Chondrocyte (in vitro differentiated cells): ENCODE results near the gene KLF15. TPM values are rescaled to one million over a fixed set of nuclear protein-coding genes. Genes with fewer than 3 reads are reported as not detected.

Source experiments
- DNase-seq: peaks from one replicate; pipeline ENCODE4 v3.0.0; 2021; ENCODE audit warnings: mixed read lengths, low spot score
- H3K27ac Mint-ChIP-seq: one replicate; pipeline ENCODE4 v1.8.0; 2021; ENCODE audit warnings: mild to moderate bottlenecking, moderate library complexity, mixed read lengths; ENCODE audit not compliant: unreplicated experiment
- H3K27me3 Mint-ChIP-seq: 2 replicates; pipeline ENCODE4 v1.8.0; 2021; ENCODE audit warnings: low read depth, mixed read lengths
- H3K36me3 Mint-ChIP-seq: 2 replicates; pipeline ENCODE4 v1.8.0; 2021; ENCODE audit warnings: low read depth, mixed read lengths
- H3K4me1 Mint-ChIP-seq: 2 replicates; pipeline ENCODE4 v1.8.0; 2021; ENCODE audit warnings: low read depth, mild to moderate bottlenecking, mixed read lengths
- H3K4me3 Mint-ChIP-seq: one replicate; pipeline ENCODE4 v1.8.0; 2021; ENCODE audit warnings: mild to moderate bottlenecking, moderate library complexity, mixed read lengths; ENCODE audit not compliant: unreplicated experiment
- H3K9me3 Mint-ChIP-seq: 2 replicates; pipeline ENCODE4 v1.8.0; 2021; ENCODE audit warnings: low read depth, mixed read lengths
- CTCF ChIP-seq: fragments of 200-600 bp; sonication (generic); IDR thresholded peaks from 2 replicates; pipeline ENCODE4 v1.5.0; 2021; ENCODE audit warnings: antibody characterized with exemption, mild to moderate bottlenecking, moderate library complexity
- total RNA-seq: library from RNA; stranded (reverse); gene quantifications from 3 replicates; pipeline ENCODE4 v1.2.1, GENCODE V29; 2021

KLF15 gene
- total RNA-seq, 1 donor from 2014 or later = 1.3 TPM

DNA sequence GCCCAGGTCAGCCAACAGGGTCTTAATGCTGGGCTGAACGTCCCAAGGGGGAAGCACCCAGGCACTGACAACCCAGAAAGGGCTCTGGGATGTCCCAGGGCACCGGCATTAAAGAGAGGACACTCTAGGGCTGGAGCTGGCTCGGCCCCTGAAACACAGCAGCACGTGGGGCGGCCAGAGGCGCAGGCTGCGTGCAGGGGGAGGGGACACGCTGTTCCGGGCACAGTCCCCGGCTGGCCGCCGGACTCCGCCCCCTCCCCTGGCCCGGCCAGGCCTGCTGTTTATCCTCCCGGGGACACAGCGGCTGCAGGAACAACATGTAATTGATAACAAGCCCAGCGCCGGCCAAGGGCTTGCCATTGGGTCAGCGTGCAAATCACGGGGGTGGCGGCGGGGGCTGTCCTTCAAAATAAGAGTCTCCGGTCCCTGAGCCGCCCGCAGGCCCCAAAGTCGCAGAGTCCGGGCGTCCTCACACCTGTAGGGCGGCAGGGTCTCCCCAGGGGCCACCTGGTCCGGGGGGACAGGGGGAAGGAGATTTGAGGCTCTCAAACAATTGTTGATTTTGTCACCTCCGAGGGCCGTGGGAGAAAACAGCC lies 1.3 kb downstream of the KLF15 start:
- Mint-ChIP-seq H3K27me3 (peaks cover 22% of the 10 kb centered on the region), H3K4me3 (peak overlapping the region; percentile 82), H3K4me1 (peaks cover 20% of the 10 kb centered on the region), H3K9me3 (no peaks in the 10 kb centered on the region), H3K27ac (peak overlapping the region; percentile 77), H3K36me3 (no peaks in the 10 kb centered on the region)
- TF ChIP-seq CTCF = no peak
- DNase-seq = peak; percentile 79

DNA sequence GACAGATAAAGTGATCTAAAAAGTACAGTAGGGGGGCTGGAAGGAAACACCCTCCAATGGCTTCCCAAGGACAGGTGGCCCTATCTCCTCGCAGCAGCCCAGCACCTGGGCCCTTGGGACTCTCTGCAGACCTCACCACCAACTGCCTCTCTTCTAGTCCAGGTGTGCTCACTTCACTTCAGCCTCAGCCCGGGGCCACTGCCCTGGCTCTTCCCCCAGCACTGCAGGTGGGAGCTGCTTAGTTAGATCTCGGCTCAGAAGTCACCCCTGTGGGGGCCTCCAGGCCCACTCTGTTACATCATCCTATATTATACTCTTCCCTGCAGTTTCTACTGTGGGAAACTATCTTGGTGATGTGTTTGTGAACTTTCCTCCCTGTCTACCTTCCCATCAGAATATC lies 2.0 kb downstream of the KLF15 start:
- H3K36me3 Mint-ChIP-seq = no peaks in the 10 kb centered on the region
- H3K27me3 Mint-ChIP-seq = peaks cover 20% of the 10 kb centered on the region
- no peaks in the 10 kb centered on the region for H3K9me3 Mint-ChIP-seq
- peak; percentile 38 for DNase-seq
- H3K4me3 Mint-ChIP-seq = peak overlapping the region; percentile 82
- no peak overlapping the region for H3K27ac Mint-ChIP-seq
- no peak for TF ChIP-seq CTCF
- H3K4me1 Mint-ChIP-seq = peaks cover 20% of the 10 kb centered on the region

DNA sequence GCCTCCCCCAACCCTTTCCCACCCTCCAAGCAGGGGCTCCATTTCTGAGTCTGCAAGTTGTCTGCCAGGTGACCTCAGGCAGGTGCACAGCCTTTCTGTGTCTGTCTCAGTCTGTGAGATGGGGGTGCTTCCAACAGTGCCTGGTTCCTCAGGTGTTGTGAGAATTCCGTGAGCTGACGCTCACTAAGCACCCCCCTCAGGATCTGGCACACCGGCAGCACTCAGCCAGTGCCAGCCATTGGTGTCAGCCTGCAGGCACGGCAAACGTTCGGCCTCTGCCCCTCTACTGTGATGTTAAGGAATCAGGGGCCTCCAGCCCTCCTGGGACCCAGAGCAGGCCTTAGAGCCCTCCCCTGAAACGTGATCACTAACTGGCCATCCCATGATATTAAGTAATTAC lies 2.4 kb downstream of the KLF15 start:
- no peaks in the 10 kb centered on the region for H3K9me3 Mint-ChIP-seq
- peaks cover 20% of the 10 kb centered on the region for H3K4me1 Mint-ChIP-seq
- H3K27me3 Mint-ChIP-seq = peaks cover 15% of the 10 kb centered on the region
- H3K36me3 Mint-ChIP-seq = no peaks in the 10 kb centered on the region
- no peak overlapping the region for H3K27ac Mint-ChIP-seq
- DNase-seq = peak; percentile 46
- H3K4me3 Mint-ChIP-seq = no peak overlapping the region
- TF ChIP-seq CTCF = no peak

DNA sequence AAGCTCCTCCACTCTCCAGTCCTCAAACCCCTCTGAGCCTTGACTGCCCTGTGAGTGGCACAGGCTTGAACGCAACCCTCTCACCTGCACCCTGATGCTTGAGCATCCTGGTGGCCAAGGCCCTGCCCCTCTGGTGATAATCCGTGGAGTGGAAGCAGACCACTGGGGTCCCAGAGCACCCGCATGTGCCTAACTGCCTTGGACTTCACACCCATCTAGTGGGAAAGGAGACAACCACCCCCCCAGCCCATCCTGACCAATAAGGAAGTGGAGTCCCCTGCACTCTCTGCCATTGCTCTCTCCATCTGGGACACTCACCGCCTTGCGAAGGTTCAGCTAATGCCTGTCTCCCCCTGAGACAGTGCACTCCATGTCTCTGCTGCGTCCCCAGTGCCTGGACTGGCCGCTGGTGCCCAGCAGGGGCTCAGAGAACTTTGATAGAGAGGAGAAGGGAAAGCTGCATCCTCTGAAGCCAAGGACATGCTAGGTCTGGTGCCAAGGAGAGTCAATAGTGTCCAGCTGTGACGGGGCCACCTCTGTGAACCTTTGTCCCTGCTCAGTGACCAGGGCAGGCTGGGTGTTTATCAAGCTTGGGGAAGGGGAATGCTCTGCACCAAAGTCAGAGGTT lies 3.4 kb downstream of the KLF15 start:
- Mint-ChIP-seq H3K36me3 (no peaks in the 10 kb centered on the region), H3K9me3 (no peaks in the 10 kb centered on the region), H3K27ac (no peak overlapping the region), H3K27me3 (peaks cover 8% of the 10 kb centered on the region), H3K4me1 (peaks cover 20% of the 10 kb centered on the region), H3K4me3 (no peak overlapping the region)
- TF ChIP-seq CTCF = no peak
- peak; percentile 79 for DNase-seq

DNA sequence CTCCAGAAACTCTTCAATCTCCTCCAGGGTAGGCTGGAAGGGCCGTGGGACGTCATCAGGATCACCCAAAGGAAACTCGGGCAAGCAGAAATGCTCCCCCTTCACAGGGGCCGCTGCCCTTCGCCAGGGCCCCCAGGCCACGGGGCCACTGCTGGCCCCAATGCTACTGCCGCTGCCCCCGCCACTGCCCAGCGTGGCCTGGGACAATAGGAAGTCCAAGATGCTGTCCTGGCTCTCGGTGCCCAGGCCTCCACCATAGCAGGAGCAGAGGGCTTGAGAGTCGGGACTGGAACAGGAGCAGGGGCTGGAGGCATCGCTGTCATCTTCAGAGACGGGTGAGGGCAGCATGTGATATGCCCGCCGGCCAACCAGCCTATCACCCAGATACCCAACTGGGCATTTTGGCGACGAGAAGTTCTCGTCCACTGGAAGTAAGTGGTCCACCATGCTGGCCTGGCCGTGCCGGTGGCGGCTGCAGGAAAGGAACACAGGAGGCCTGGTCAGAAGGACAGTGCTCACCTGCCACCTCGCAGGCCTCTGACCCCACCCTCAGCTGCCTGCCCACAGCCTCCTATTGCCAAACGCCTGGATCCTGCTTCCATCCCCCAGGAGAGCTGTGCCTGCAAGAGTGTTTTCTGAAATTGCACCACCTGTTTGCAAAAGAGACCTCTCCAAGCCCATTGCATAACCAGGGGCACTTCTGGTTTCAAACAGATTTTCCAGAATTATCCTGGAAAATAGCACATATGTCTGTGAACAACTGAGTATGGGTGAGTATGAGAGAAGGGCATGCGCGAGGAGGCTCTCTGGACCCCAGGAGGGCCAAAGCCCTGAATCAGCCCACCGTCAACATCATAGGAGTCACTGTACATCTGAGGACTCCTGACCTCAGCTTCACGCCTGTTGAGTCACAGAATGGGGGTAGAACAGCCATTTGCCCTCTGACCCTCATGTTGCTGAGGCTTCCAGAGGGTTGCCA lies 4.4 kb downstream of the KLF15 start:
- no peaks in the 10 kb centered on the region for H3K27me3 Mint-ChIP-seq
- DNase-seq = peak; percentile 91
- no peak for TF ChIP-seq CTCF
- peaks cover 14% of the 10 kb centered on the region for H3K4me1 Mint-ChIP-seq
- H3K4me3 Mint-ChIP-seq = no peak overlapping the region
- H3K9me3 Mint-ChIP-seq = no peaks in the 10 kb centered on the region
- H3K36me3 Mint-ChIP-seq = no peaks in the 10 kb centered on the region
- no peak overlapping the region for H3K27ac Mint-ChIP-seq
